Sigmoid colon (tissue), 7 donors: ENCODE results near the gene REXO5. TPM values are rescaled to one million over a fixed set of nuclear protein-coding genes. Genes with fewer than 3 reads are reported as not detected.
A peak's percentile ranks its signal among the peaks of the same experiment; 100 is the strongest.

Source experiments
- DNase-seq: peaks from one replicate; pipeline ENCODE4 v3.0.0-alpha.2; 2019
- H3K27ac ChIP-seq, 4 donors: fragments of 200-600 bp; sonication (generic); one replicate each; pipeline ENCODE4 v1.5.1; 2016 to 2019; ENCODE audit warnings: mild to moderate bottlenecking in 1 of 4
- H3K27me3 ChIP-seq, 3 donors: fragments of 200-600 bp; sonication (generic); one replicate each; pipeline ENCODE4 v1.5.1; 2019; ENCODE audit warnings: mild to moderate bottlenecking in 1 of 3
- H3K36me3 ChIP-seq, 4 donors: fragments of 200-600 bp; sonication (generic); one replicate each; pipeline ENCODE4 v1.5.1; 2016 to 2019
- H3K4me1 ChIP-seq, 4 donors: fragments of 200-600 bp; sonication (generic); one replicate each; pipeline ENCODE4 v1.5.1; 2017 to 2019
- H3K4me3 ChIP-seq, 4 donors: fragments of 200-600 bp; sonication (generic); one replicate each; pipeline ENCODE4 v1.5.1; 2017 to 2019; ENCODE audit warnings: mild to moderate bottlenecking in 2 of 4, moderate library complexity in 1 of 4
- H3K9me3 ChIP-seq, 4 donors: fragments of 200-600 bp in 3 of 4; sonication (generic) in 3 of 4; one replicate each; pipeline versions ENCODE4 v1.5.1 to v1.6.1; 2013 to 2019
- CTCF ChIP-seq, 4 experiments: fragments of 450-650 bp in 3 of 4; fragments of 200-600 bp in 1 of 4; IDR thresholded peaks; one replicate each; pipeline ENCODE4 v1.5.1; 2016 to 2019; ENCODE audit warnings: antibody characterized with exemption in 4 of 4, mild to moderate bottlenecking in 3 of 4, moderate library complexity in 2 of 4
- EP300 ChIP-seq, 4 donors: sonication (generic); formaldehyde crosslinking; IDR thresholded peaks; one replicate each; pipeline ENCODE4 v1.6.1; 2017; ENCODE audit warnings: antibody characterized with exemption in 4 of 4
- POLR2A ChIP-seq, 2 donors: fragments of 450-650 bp; IDR thresholded peaks; one replicate each; pipeline ENCODE4 v1.6.1; 2016; ENCODE audit warnings: antibody characterized with exemption in 2 of 2, mild to moderate bottlenecking in 2 of 2, moderate library complexity in 2 of 2
- POLR2AphosphoS5 ChIP-seq, 4 donors: sonication (generic); formaldehyde crosslinking; IDR thresholded peaks; one replicate each; pipeline ENCODE4 v1.6.1; 2017; ENCODE audit warnings: antibody characterized with exemption in 4 of 4
- WGBS, 2 donors: extraction: QIAGEN DNeasy Blood & Tissue Kit; methylation state at CpG; one replicate each; pipeline ENCODE4 v1.1.7; 2013; 5-methylcytosine and 5-hydroxymethylcytosine counted together
- intact Hi-C: fragments of 100-400 bp; cut with DNase I; formaldehyde crosslinking; loops from one replicate; pipeline ENCODE4 v1.15.1; 2023
- polyA plus RNA-seq, 3 donors: library from polyadenylated mRNA; stranded (reverse); fragments of 200-250 nt; gene quantifications; one replicate each; pipeline ENCODE4 v1.2.3, GENCODE V29; 2013
- total RNA-seq, 4 donors: library from RNA; depleted of rRNA; stranded (reverse); fragments of >200 nt; gene quantifications; one replicate each; pipeline ENCODE4 v1.1.0, GENCODE V29; 2016
- donor health status: healthy with polysubstance abuse.
- donor health status: Bipolar disorder and iron deficiency.
- donor health status: healthy.

REXO5 gene
- total and polyA plus RNA-seq, 7 donors, result 1.2 to 7.5 (median 2.9) TPM

GRCh38 chr16:20767577-20767976, 38.8 kb upstream of the REXO5 start:
- no peaks in the 10 kb centered on the region for H3K9me3 ChIP-seq
- TF ChIP-seq POLR2AphosphoS5 (IDR thresholded peaks at IDR 0.05) (no peak), EP300 (IDR thresholded peaks at IDR 0.05) (no peak), POLR2A (IDR thresholded peaks at IDR 0.05) (no peak), CTCF (IDR thresholded peaks at IDR 0.05) (no peak)
- no peaks in the 10 kb centered on the region for H3K27me3 ChIP-seq
- H3K4me1 ChIP-seq, result peaks cover 0 to 3% (median 0%) of the 10 kb centered on the region in 4 donors
- no peak overlapping the region for H3K4me3 ChIP-seq
- no peaks in the 10 kb centered on the region for H3K36me3 ChIP-seq
- no peak overlapping the region for H3K27ac ChIP-seq
- DNase-seq, result no peak
- intact Hi-C loops, result no loop called here

- H3K36me3 ChIP-seq, result no peaks in the 10 kb centered on the region
- WGBS, 2 donors, result 93 to 100% methylated on average over 1 of the region's 1 CpG
- H3K4me3 ChIP-seq, result no peak overlapping the region
- TF ChIP-seq POLR2A (IDR thresholded peaks at IDR 0.05) (no peak), EP300 (IDR thresholded peaks at IDR 0.05) (no peak), POLR2AphosphoS5 (IDR thresholded peaks at IDR 0.05) (no peak), CTCF (IDR thresholded peaks at IDR 0.05) (no peak)
- H3K27ac ChIP-seq, result no peak overlapping the region
- no peak for DNase-seq
- H3K4me1 ChIP-seq, result peaks cover 0 to 3% (median 0%) of the 10 kb centered on the region in 4 donors
- H3K27me3 ChIP-seq, result no peaks in the 10 kb centered on the region
- intact Hi-C loops, result no loop called here
- no peaks in the 10 kb centered on the region for H3K9me3 ChIP-seq
These were observed 38.2 kb upstream of the REXO5 start for GRCh38 chr16:20768121-20768520.

DNA sequence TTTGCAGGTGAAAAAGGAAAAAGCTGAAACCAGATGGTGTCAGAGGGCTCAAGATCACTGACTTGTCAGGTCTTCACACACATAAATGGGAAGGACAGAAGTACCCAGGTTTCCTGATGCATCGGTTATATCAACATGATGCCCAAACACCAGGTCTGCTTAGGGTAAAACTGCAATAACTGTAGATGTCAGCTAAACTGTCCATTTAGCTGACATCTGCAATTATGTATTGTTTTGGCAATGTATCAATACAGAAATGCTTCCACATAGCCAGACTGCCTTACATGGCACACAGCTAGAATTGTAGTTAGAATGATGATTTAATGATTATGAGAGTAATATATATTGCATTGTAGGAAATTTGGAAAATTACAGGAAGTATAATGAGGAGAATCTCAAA, 37.5 kb upstream of the REXO5 start:
- DNase-seq, result no peak
- H3K27ac ChIP-seq, result no peak overlapping the region
- H3K27me3 ChIP-seq, result no peaks in the 10 kb centered on the region

DNA sequence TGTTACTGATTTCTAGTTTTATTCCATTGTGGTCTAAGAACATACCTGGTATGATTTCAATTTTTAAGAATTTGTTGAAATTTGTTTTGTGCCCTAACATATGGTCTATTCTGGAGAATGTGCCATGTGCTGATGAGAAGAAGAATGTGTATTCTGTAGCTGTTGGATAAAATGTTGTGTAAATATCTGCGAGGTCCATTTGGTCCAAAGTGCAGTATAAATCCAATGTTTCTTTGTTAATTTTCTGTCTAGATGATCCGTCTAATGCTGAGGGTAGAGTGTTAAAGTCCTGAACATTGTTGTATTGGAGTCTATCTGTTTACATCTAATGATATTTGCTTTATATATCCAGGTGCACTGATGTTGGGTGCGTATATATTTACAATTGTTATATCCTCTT, 32.6 kb upstream of the REXO5 start:
- no peaks in the 10 kb centered on the region for H3K9me3 ChIP-seq
- WGBS, 2 donors, result 67 to 88% methylated on average over 3 of the region's 3 CpGs
- TF ChIP-seq EP300 (IDR thresholded peaks at IDR 0.05), result no peak
- TF ChIP-seq CTCF (IDR thresholded peaks at IDR 0.05), result no peak
- TF ChIP-seq POLR2AphosphoS5 (IDR thresholded peaks at IDR 0.05), result no peak
- TF ChIP-seq POLR2A (IDR thresholded peaks at IDR 0.05), result no peak
- H3K4me1 ChIP-seq, result no peaks in the 10 kb centered on the region
- no peaks in the 10 kb centered on the region for H3K27me3 ChIP-seq
- H3K27ac ChIP-seq, result no peak overlapping the region
- intact Hi-C loops, result no loop called here
- peaks cover 0 to 3% (median 0%) of the 10 kb centered on the region in 4 donors for H3K36me3 ChIP-seq
- DNase-seq, result no peak
- no peak overlapping the region for H3K4me3 ChIP-seq

More for the DNA sequence above, 37.5 kb upstream of the REXO5 start:
- intact Hi-C loops, result no loop called here
- TF ChIP-seq CTCF (IDR thresholded peaks at IDR 0.05) (no peak), POLR2AphosphoS5 (IDR thresholded peaks at IDR 0.05) (no peak), EP300 (IDR thresholded peaks at IDR 0.05) (no peak), POLR2A (IDR thresholded peaks at IDR 0.05) (no peak)
- Histone ChIP-seq H3K4me3 (no peak overlapping the region), H3K4me1 (peaks cover 0 to 3% (median 0%) of the 10 kb centered on the region in 4 donors), H3K36me3 (no peaks in the 10 kb centered on the region), H3K9me3 (no peaks in the 10 kb centered on the region)
- 37 to 95% methylated on average over 1 of the region's 1 CpG for WGBS, 2 donors

DNA sequence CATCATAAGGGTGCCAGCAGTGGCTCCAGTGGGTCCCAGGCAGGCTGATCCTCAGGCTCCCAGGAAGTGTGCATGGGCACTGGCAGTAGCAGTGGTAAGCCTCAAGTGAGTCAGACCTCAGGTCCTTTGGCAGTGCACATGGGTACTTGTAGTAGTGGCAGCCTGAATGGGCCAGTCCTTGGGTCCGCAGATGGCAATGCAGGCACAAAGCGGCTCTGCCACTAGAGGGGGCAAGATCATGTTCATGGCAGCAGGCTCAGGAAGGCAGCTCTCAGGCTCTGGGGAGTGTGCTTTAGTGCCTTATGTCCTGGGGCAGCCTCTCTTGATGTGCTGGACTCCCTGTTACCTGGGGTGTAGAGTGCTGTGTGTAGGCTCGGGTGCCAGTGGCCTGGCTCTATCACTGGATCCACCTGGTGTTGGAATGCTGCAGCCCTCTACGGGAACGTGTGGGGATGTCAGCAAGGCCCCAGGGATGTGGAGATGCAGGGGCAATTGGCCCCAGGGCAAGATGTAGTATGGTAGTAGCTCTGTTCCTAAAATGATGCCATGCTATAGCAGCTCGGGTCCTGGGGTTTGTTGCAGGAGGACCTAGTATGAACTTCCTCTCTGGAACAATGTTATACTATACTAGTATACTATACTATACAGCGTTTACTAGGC, 31.5 kb upstream of the REXO5 start:
- no peaks in the 10 kb centered on the region for H3K27me3 ChIP-seq
- no peak overlapping the region for H3K4me3 ChIP-seq
- H3K9me3 ChIP-seq, result no peaks in the 10 kb centered on the region
- no peak for TF ChIP-seq EP300 (IDR thresholded peaks at IDR 0.05)
- no peak for TF ChIP-seq POLR2A (IDR thresholded peaks at IDR 0.05)
- TF ChIP-seq CTCF (IDR thresholded peaks at IDR 0.05), result peak in 1 of 4 experiments; percentile 18
- TF ChIP-seq POLR2AphosphoS5 (IDR thresholded peaks at IDR 0.05), result no peak
- no peak for DNase-seq
- H3K4me1 ChIP-seq, result no peaks in the 10 kb centered on the region
- 79 to 80% methylated on average over 7 of the region's 7 CpGs for WGBS, 2 donors
- intact Hi-C loops, result no loop called here
- peaks cover 0 to 3% (median 0%) of the 10 kb centered on the region in 4 donors for H3K36me3 ChIP-seq
- H3K27ac ChIP-seq, result no peak overlapping the region
